Activated T-helper 1 cell treated with Interleukin-2 at 50 U/mL for 16 hours (primary cell): ENCODE data around the gene NAA15.
A peak's percentile ranks its signal among the peaks of the same experiment; 100 is the strongest.
"Not testable (repeated sequence)": the region's sequence is repeated elsewhere in the genome, so short reads cannot be mapped to it uniquely, and the experiment has no call there.

Source experiments
- DNase-seq: peaks from one replicate; pipeline ENCODE4 v3.0.0-alpha.2; 2020; ENCODE audit warnings: low read depth

Gene NAA15

DNA sequence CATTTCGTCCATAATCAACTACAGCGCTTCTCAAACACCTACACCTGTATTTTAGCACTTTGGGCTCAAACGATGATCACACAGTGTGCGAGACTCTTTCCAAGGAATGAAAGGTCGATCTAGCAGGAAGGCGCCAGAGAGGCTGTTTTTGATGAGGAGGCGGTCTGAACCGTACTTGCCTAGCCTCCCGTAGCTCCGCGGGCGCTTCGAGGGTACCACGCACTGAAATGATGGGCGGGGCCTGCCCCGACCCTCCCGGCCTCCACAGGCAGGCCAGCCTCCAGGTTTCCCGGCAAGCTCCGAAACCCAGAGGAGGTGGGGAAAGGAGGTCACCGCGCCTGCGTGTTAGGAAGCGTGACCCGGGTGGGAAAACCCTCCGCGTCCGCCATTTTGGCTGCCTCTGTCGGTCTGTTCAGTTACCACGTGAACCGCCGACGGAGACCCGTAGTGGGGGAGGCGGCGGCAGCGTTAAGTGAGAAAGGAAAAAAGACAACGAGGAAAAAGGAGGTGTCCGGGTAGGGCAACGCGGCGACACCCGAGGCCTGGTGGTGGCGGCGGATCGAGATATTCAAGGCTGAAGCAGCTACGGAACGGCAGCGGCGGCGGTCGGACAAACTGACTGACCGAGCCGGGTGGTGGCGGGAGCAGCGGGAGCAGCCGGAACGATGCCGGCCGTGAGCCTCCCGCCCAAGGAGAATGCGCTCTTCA lies at the start of gene NAA15:
TSS of gene NAA15 (plus strand) at position 393 of the 708 bp plus-strand sequence. CDS start at position 666, 273 bp downstream.
- peak; percentile 96 for DNase-seq

DNA sequence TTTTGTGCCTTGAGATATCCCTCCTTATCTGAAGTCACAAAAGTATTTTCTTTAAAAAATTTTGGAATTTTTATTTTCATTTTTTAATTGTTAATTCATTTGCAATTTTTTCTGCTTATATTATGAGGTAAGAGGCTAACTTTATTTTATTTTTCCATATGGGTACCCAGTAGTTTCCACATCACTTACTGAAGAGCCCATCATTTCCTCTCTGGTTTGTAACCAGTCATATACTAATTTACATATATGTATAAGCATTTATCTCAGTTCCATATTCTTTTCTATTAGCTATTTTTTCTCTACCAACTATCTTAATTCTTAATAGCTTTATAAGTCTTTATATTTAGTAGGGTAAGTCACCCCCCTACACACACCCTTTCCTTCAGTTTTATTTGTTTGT lies 48.3 kb upstream of the NAA15 start:
- DNase-seq, result no peak

DNA sequence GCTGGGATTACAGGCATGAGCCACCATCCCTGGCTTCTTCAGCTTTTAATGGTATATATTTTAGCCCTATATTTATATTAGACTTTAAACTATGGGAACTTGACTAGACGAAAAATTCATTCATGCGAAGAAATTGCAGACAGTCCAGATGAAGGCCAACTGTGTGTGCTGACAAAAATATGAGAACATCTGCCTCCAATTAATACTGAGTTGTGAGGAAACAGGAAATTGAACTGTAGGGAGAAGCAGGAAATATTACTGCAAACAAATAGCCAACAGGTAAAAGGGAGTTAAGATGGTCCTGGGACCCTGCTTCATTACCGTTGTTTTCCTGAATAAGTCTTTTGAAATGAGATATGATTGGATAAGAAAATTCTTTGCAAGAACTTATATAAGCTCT lies 47.6 kb upstream of the NAA15 start:
- DNase-seq, result no peak

DNA sequence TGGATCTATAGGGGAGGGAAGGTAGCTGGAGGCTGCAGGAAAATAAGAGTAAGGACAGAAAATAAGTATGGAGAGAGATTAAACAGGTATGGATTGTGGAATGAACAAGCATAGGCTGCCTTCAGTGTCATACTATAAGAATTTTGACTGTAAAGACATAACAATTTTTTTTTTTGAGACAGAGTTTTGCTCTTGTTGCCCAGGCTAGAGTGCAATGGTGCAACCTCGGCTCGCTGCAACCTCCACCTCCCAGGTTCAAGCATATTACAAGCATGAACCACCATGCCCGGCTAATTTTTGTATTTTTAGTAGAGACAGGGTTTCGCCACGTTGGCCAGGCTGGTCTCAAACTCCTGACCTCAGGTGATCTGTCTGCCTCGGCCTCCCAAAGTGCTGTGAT lies 45.7 kb upstream of the NAA15 start:
- not testable (repeated sequence) for DNase-seq

DNA sequence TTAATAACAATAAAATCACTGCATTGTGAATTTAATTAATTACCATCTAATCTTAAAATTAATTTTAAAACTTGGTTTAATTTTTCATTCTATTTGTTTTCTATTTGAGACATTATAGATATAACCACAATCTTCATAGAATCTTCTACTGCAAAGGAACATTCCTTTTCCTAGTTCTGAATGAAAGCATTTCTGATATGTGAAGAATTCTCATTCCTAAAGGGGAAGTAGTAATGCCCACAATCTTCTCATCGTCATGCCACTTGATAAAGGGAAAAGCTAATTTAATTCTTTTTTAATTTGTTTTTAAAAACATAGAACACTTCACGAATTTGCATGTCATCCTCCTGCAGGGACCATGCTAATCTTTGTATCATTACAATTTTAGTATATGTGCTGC lies 45.0 kb upstream of the NAA15 start:
- no peak for DNase-seq

DNA sequence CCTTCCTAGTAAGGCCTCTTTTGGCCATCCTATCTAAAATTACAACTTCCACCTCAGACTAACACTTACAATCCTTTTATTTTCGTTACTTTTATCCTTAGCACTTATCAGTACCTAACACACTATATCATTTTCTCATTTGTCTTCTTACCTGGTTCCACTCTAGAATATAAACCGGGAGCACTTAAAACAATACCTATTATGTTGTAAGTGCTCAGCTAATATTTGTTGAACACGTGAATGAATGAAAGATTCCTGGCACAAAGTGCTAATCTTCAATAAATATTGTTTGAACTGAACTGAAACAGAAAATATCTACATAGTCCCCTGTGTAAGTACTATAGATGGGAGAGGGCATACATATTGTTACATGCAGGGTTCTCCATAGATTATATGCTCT lies 35.7 kb upstream of the NAA15 start:
- DNase-seq, result no peak

DNA sequence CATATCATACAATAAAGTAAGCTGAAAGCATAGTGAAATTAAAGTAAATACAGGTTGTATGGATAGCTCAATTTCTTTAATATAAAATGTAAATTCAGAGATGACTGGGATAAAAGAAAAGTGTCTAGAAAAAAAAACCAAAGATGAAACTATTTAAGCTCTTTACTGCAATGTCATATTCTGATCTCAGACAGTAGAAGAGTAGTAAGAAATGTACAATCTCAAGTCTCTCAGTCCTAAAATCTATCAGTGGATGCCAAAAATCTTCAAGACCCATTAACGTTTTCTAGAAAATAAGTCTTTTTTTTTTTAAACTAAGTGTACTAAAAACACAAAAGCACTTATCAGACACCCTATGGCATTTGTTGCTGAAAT lies 35.1 kb upstream of the NAA15 start:
- DNase-seq, result no peak

DNA sequence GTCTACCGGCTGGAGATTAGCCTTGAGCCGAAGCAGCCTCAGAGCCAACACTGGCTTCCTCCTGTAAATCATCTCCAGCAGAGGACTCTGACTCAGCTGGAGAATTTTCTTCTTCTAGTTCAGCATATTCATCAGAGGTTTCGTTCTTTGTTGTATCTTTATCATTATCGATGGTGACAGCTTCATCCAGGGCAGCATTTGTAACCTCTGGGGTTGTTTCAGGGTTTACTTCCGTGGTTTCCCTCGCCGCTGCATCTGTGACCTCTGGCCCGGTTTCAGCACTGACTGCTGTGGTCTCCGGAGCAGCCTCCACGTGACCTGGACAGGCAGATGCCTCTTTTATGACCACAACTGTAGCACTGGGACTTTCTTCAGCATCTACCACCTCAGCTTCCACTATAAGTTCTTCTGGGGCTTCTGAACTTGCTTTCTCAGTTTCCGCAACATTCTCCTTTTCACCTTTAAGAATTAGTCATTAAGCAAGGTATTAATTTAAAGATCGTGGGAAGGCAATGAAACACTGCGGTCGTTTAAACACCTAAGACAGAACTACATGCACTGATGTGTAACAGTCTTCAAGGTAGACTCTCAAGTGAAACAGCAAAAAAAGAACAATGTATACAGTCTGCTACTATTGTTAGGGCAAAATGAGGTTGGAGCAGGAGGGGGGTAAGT lies 34.6 kb upstream of the NAA15 start:
- DNase-seq, result peak; percentile 31

DNA sequence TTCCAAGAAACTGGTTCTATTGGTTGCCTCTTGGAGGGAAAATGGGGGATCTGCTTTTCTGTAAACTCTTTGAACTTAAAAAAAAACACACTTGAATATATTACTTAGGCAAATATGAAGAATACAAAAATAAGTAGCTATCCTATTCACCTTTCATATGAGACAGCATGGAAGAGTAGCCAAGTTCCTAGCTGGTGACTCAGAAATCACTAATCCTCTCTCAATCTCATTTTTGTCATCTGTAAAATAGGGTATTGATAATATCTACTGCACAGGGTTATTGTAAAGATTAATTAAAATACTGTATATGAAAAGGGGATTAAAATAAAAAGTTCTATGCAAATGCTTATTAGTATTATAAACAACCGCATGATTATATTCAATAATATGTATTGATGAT lies 34.0 kb upstream of the NAA15 start:
- no peak for DNase-seq

DNA sequence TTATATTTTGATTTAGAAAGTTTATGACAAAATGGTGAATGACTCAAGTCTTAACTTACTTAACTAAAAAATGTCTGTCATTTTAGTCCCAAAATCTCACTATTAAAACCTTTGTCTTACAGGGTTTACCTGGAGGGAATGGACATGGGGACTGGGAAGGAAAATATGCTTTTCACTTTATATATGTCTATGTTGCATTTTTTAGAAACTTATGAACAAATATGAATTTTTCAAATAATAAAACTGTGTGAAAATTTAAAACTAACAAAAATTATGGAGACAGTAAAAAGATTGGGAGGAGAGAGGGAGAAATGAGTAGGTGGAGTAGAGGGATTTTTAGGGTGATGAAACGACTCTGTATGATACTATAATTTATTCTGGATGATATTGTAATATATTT lies 27.5 kb upstream of the NAA15 start:
- DNase-seq, result no peak

DNA sequence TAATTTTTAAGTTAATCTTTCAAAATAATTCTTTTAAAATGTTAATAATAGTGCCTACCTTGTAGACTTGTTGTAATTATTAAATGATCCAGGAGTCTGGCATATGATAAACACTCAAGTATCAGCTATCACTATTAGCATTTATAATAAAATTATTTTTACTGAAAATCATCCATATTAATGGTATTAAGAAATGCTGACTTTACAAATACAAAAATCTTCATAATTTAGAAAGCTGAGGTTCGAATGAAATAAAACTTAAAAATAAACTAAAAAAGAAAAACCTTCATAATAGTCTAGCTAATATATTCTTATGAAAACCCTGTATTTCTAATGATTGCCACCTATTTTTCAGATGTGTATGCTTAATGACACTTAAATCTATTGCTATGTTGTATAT lies 26.5 kb upstream of the NAA15 start:
- DNase-seq, result no peak

DNA sequence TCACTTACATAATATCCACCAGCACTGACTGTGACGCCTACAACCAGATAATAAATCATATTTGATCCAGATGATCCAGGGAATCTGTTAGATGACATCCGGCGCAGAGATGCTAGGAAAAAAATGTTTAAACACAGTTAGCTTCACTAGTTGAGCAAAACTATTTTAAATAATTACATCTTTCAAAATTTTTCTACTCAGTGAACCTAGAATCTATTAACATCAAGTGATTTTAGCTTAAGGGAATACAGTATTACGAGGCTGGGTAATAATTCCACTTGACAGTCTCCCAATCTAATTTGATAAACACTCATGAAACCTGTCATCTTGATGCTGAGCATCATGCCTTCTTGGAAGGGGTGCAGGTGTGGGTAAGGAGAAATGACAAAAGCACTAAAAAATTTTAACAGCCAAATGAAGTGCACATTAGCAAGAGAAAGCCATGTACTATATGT lies 26.0 kb upstream of the NAA15 start:
- DNase-seq, result no peak

DNA sequence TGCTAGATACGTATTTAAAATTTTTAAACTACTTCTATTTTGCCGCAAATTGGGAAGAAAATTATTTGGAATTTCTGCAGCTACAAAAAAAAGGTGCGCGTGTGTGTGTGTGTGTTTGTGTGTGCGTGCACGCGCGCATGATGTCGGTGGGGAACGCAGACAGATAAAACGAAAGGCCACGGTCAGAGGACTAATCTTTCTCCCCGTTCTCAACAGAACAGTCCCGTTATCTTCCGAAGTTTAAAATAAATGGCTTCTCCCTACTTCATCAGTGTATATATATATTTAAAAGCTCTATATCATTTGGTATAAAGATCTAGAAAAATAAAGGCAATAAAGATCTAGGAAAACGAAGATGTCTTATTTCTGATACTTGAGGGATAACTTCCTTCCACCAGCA lies 22.8 kb upstream of the NAA15 start:
- DNase-seq, result no peak

DNA sequence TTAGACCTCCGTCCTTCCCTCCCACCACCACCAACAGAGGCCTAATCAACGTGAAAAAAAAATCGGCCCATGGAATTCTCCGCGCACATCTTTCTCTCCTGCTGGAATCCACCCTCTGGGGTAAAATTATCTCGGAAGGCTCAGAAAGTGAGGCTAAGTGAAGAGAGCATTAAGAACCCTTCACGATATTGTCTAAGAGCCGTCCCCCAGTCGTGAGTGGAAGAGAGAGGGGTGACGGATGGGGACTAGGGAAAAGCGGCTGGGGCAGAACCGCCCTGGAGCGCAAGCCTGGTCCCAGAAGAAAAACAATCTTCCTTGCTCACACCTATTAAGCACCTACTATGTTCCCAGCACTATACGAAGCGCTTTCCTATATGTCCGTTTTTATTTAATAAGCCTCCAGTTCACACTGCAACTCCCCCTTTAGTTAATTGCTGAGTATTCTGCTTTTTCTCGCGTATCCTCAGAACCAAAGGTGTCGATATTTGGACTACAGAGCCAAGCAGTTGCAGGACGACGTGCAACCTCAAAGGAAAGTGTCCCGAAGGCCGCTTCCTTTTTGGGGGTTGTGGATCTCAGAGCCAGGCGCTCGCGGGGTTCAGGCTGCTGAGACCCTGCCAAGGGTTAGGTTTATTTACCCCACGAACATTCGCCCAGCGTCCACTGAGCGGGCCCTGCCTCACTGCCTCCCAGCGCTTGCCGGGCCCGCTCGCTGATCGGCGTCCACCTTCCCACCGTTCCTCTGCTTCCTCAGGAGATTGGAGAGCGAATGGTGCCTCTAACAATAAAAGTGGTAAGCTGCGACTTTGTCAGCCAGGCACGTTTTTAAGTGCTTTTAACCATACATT lies 22.2 kb upstream of the NAA15 start:
- DNase-seq, result no peak

DNA sequence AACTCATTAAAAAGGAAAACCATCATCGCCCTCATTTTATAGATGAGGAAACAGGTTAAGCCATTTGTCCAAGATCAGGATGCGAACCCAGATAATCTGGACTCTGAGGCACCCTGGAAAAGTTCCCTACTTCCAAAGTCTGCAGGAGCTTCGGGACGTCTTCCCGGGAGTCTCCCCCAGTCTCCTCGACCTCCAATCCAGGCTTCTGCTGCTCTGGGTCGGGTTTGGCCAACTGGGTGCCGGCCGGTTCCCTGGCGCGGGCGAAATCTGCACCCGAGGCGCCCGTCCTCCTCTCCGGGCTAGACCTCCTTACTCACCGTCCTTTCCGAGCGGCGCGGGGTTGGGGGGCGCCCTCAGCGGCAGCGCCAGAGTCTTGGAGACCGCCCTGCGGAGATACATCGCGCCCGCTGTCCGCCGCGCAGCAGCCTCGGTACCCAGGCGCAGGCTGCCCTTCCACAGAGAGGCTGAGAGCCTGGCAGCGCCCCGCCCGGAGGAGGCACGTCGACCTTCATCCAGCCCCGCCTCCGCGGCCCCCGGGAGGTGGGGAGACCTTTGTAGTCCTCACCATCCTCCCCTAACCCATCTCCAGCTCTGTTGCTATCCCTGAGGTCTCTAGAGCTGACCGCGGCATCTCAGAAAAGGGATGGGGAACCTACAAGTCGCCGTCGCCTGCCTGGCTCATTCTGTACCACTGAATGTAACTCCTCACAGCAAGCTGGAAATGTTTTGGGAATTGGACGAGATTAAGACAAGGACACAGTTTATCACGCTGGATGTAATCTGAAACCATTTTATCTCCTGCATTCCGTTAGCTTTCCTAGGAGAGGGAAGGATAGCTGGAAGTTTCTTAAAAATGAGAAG lies 21.3 kb upstream of the NAA15 start, which contains the start of gene MGARP:
TSS of gene MGARP (minus strand) at position 466 of the 861 bp plus-strand sequence. CDS start at position 399, 67 bp downstream.
- no peak for DNase-seq

DNA sequence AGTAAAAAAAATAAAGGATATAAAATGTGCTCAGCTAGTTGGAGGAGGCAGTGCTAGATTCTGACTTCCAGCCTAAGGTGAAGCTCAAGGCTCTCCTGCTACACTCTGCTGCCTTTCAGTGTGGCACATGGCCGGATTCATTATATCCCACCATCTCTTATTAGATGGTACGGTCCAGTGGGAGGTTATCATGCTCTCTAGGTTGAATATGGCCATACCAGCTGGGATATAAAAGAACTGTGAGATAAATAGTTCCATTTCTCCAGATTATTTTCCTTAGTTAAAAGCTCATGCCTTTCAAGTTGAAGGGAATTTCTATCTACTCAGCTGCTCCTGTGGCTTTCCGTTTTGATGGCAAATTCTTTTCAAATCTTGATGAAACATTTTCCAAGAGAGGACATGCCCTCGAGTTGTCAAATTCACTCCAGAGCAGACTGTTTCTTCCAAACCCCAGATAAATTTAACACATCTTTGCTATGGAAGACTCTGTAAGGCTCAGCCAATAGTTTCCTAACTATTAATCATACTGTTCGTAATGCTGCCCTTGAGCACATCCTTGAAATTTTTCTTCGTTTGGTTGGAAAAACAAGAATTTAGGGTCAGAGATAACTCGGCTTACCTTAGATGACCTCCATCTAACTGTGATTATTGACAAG lies 19.1 kb upstream of the NAA15 start:
- no peak for DNase-seq

DNA sequence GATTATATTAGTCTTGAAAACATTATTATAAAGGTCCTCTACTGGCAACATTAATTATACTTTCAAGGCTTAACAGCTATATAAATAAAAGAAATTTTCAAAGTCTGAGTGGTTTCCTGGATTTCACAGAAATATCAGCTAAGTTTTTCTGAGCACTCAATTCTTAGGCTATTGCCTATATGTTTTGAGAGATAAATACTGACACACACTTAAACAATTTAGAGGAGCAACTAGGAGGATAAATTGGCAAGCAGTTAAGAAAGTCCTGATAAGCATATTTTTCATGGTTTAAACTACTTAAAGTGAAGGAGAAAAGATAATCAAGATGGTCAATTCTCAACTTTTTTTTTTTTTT lies 18.6 kb upstream of the NAA15 start:
- no peak for DNase-seq

DNA sequence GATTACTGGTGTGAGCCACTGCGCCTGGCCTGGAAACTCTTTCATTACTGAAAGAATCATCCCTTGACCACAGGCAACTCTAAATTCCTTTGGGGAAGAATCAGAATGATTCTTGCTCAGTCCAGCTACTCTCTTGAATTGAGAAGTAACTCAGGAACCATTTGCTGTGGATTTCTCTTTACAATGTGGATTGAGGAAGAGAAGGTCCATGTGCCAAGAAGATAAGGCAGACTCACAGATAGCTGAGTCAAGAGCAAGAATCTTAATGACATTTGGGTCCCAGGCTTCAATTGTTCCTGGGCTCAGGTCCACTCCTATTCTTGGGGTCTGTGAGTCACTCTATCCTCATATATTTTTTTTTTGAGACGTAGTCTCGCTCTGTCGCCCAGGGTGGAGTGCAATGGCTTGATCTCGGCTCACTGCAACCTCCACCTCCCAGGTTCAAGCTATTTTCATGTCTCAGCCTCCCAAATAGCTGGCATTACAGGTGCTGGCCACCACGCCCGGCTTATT lies 15.1 kb upstream of the NAA15 start:
- DNase-seq, result no peak

DNA sequence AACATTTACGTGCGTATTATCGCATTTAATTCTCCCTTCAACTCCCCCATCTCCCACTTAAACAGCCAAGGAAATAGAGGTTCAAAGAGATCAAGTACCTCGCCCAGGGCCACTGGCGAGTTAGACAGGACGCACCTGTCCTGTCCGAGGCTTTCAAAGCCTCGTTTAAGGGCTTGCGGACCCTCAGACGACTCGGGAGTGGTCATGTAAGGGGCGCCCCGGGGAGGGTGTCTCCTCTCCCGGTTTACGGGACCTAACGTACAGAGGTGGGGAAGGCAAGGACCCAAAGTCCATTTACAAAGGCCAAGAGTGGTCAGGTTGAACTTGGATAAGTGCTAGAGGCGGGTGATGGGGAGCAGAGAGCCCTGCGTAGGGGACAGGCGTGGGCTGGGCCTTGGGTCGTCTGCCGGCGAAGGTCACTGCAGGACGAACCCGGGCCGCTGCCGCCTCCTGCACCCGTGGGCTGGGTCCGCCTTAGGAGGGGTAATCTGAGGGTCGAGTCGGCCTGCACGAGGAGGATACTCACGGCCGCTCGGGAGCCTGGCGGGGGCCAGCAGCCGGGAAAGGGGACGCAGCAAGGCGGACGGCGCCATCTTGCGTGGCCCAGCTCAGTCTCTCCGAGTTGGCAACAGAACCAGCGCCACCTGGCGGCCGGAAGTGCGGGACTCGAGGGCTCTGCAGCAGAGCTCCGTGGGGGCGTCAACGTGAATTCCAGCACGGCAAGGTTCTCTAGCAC lies 5.9 kb upstream of the NAA15 start:
- peak; percentile 96 for DNase-seq

DNA sequence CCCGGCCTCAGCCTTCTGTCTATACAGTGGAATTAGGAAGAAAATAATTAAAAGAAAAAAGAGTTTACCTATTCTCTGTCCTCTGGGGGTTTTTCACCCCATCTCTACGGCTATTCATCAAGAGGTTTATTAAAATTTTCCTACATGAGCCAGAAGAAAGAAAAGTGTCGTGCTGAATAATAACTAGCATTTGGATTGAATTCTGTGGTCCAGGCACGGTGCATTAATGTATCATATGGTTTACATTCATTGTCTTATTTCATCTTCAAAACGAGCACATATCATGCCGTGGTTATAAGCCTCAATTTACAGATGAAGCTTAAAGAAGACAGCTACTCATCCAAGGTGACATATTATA lies 5.4 kb upstream of the NAA15 start:
- no peak for DNase-seq

DNA sequence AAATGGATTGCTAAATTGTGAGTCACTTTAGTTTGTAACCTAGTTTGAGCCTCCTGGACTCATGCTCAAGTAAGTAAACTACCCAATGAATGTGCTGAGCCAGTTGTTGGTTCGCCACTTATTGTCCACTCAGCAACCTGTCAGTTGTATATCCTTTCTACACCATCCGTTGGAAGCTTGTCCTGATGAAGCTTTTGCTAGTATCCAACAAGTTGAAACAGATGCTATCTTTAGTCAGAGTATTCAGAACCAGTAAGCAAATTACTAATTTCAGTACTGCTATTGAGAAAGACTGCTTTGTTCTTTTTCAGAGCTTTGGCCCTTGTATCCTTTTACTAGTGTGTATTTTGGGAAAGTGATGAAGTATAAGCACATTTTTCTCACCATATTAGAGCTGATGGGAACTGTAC lies 4.3 kb upstream of the NAA15 start:
- no peak for DNase-seq
